Measurements from ENCODE around the gene OLA1. TPM values are rescaled to one million over a fixed set of nuclear protein-coding genes. Genes with fewer than 3 reads are reported as not detected.
A peak's percentile ranks its signal among the peaks of the same experiment; 100 is the strongest.

The OLA1 gene
- polyA plus RNA-seq, 3 donors: 24.9 to 72.3 (median 71.9) TPM

DNA sequence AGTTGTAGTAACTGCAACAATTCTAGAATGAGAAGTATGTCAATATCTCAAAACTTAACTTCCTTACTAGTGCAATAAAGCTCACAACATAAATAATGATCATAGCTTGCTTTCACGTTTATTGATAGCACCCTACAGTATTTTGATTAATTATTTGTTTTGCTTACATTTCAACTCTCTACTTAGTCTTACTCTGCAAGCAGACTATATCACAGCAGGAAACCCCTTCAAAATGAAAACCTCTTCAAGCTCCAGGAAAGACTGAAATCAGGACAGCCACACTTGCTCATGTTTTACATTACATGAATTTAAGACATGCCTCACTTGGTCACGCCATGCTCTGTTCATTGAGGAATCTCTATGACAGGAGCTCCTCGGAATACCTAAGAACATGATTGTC is 3.3 kb downstream of the OLA1 start:
- peaks cover 18 to 20% of the 10 kb centered on the region in 2 donors for H3K4me1 ChIP-seq (ENCODE audit: control insufficient read depth in 1 of 2, insufficient read depth in 2 of 2, low read length in 2 of 2)
- Mint-ChIP-seq H3K36me3 (peaks cover 24 to 47% of the 10 kb centered on the region in 2 donors), H3K27ac (no peak overlapping the region), H3K4me3 (no peak overlapping the region), H3K4me1 (peaks cover 17% of the 10 kb centered on the region), H3K27me3 (ENCODE audit: low read depth in 3 of 3) (peaks cover 0 to 1% (median 0%) of the 10 kb centered on the region in 3 donors), H3K9me3 (no peaks in the 10 kb centered on the region)
- intact Hi-C loops (cut with micrococcal nuclease): no loop called here
- H3K9ac ChIP-seq (ENCODE audit: insufficient read depth, low read length, poor library complexity, severe bottlenecking): no peak overlapping the region
- H3K4me2 ChIP-seq (replicated peaks; ENCODE audit: extremely low read depth, low read length, poor library complexity, severe bottlenecking): no peak overlapping the region
- H4K20me1 ChIP-seq (ENCODE audit: insufficient read depth, low read length): peaks cover 22% of the 10 kb centered on the region
- H3K79me2 ChIP-seq (ENCODE audit: insufficient read depth, low read length): peaks cover 78% of the 10 kb centered on the region
- H3K27ac ChIP-seq (ENCODE audit: low read depth in 1 of 2, low read length in 2 of 2): no peak overlapping the region
- TF ChIP-seq CTCF (IDR thresholded peaks at IDR 0.05): no peak
- no peaks in the 10 kb centered on the region for H3K27me3 ChIP-seq (ENCODE audit: control insufficient read depth in 2 of 2, insufficient read depth in 2 of 2, low read length in 2 of 2)
- H3K36me3 ChIP-seq (replicated peaks in 1 of 2; ENCODE audit: control insufficient read depth in 1 of 2, insufficient read depth in 2 of 2, low read length in 2 of 2): peaks cover 7 to 41% of the 10 kb centered on the region in 2 donors
- H3K9me3 ChIP-seq (replicated peaks in 1 of 2; ENCODE audit: control insufficient read depth in 1 of 2, insufficient read depth in 1 of 2, low read length in 2 of 2): no peaks in the 10 kb centered on the region
- WGBS (ENCODE audit: insufficient coverage): 100% methylated on average over 2 of the region's 3 CpGs
- no peak for DNase-seq
- no peak overlapping the region for H3K4me3 ChIP-seq (replicated peaks in 1 of 3; ENCODE audit: low read depth in 2 of 3, low read length in 3 of 3)
- no peak overlapping the region for H2AFZ ChIP-seq (ENCODE audit: insufficient read depth, low read depth, low read length, poor library complexity, severe bottlenecking)

DNA sequence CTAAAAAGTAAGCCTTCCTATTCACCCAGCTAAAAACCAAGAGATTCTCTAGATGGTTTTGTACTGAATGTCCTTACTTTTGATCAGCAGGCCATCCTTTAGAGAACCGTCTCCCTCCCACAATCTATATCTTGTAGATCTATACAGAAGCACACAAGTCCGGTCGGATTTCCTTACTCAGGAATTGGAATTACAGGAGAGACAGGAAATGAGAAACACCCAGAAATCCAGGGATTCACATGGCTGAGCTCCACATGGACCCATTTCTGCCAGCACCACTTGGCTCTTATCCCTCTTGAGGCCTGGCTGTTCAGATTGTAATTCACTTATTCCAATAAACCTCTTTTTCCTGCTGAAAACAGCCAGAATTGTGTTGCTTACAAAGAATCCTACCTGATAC is 4.5 kb downstream of the OLA1 start:
- Histone ChIP-seq H3K27me3 (ENCODE audit: control insufficient read depth in 2 of 2, insufficient read depth in 2 of 2, low read length in 2 of 2) (no peaks in the 10 kb centered on the region), H4K20me1 (ENCODE audit: insufficient read depth, low read length) (peaks cover 27% of the 10 kb centered on the region), H3K36me3 (replicated peaks in 1 of 2; ENCODE audit: control insufficient read depth in 1 of 2, insufficient read depth in 2 of 2, low read length in 2 of 2) (peaks cover 7 to 41% of the 10 kb centered on the region in 2 donors), H3K79me2 (ENCODE audit: insufficient read depth, low read length) (peaks cover 90% of the 10 kb centered on the region), H3K9ac (ENCODE audit: insufficient read depth, low read length, poor library complexity, severe bottlenecking) (no peak overlapping the region), H3K9me3 (replicated peaks in 1 of 2; ENCODE audit: control insufficient read depth in 1 of 2, insufficient read depth in 1 of 2, low read length in 2 of 2) (no peaks in the 10 kb centered on the region), H2AFZ (ENCODE audit: insufficient read depth, low read depth, low read length, poor library complexity, severe bottlenecking) (no peak overlapping the region), H3K4me1 (ENCODE audit: control insufficient read depth in 1 of 2, insufficient read depth in 2 of 2, low read length in 2 of 2) (peaks cover 15 to 16% of the 10 kb centered on the region in 2 donors), H3K4me2 (replicated peaks; ENCODE audit: extremely low read depth, low read length, poor library complexity, severe bottlenecking) (no peak overlapping the region), H3K27ac (ENCODE audit: low read depth in 1 of 2, low read length in 2 of 2) (no peak overlapping the region), H3K4me3 (replicated peaks in 1 of 3; ENCODE audit: low read depth in 2 of 3, low read length in 3 of 3) (no peak overlapping the region)
- H3K9me3 Mint-ChIP-seq: no peaks in the 10 kb centered on the region
- TF ChIP-seq CTCF (IDR thresholded peaks at IDR 0.05): no peak
- peaks cover 24 to 47% of the 10 kb centered on the region in 2 donors for H3K36me3 Mint-ChIP-seq
- H3K27me3 Mint-ChIP-seq (ENCODE audit: low read depth in 3 of 3): no peaks in the 10 kb centered on the region
- no CpG with 5 or more reads among the region's 3 CpGs for WGBS (ENCODE audit: insufficient coverage)
- DNase-seq: no peak
- H3K4me3 Mint-ChIP-seq: no peak overlapping the region
- peak overlapping the region in 1 of 7 donors; percentile 27 for H3K27ac Mint-ChIP-seq
- H3K4me1 Mint-ChIP-seq: peaks cover 12% of the 10 kb centered on the region
- intact Hi-C loops (cut with micrococcal nuclease): no loop called here
